Activated T-cell treated with anti-CD3 and anti-CD28 coated beads, Interleukin-2, amount 50 U/mL, for 24 hours (primary cell): ENCODE results near the gene EFCC1.
"Not testable (repeated sequence)": the region's sequence is repeated elsewhere in the genome, so short reads cannot be mapped to it uniquely, and the experiment has no call there.

Experiments
- DNase-seq: peaks from one replicate; pipeline ENCODE4 v3.0.0-alpha.2; 2020
- H3K27ac Mint-ChIP-seq: 2 replicates; pipeline ENCODE4 v1.8.0; 2020; ENCODE audit warnings: mild to moderate bottlenecking, mixed read lengths
- H3K27me3 Mint-ChIP-seq: 2 replicates; pipeline ENCODE4 v1.8.0; 2020; ENCODE audit warnings: mixed read lengths
- H3K36me3 Mint-ChIP-seq: 2 replicates; pipeline ENCODE4 v1.8.0; 2020; ENCODE audit warnings: low read depth, mixed read lengths
- H3K4me1 Mint-ChIP-seq: 2 replicates; pipeline ENCODE4 v1.8.0; 2020; ENCODE audit warnings: low read depth, mixed read lengths
- H3K4me3 Mint-ChIP-seq: 2 replicates; pipeline ENCODE4 v1.8.0; 2020; ENCODE audit warnings: mild to moderate bottlenecking, moderate library complexity, mixed read lengths
- H3K9me3 Mint-ChIP-seq: 2 replicates; pipeline ENCODE4 v1.8.0; 2020; ENCODE audit warnings: mixed read lengths

EFCC1 gene

DNA sequence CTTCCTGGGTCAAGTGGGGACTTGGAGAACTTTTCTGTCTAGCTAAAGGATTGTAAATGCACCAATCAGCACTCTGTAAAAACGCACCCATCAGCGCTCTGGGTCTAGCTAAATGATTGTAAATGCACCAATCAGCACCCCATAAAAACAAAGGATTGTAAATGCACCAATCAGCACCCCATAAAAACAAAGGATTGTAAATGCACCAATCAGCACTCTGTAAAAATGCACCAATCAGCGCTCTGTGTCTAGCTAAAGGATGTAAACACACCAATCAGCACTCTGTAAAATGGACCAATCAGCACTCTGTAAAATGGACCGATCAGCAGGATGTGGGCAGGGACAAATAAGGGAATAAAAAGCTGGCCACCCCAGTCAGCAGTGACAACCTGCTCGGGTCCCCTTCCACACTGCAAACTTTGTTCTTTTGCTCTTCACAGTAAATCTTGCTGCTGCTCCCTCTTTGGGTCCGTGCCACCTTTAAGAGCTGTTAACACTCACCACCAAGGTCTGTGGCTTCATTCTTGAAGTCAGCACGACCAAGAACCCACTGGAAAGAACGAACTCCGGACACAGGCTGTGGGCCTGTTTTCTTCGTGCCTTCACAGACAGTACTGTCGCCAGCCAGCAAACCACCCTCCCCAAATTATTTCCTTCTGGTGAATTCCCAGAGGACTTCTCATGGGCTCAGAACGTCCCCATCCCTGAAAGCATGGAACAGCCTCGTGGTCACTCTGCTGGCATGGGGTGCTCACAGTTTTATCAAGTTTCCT lies 68.4 kb downstream of the EFCC1 start:
- H3K4me1 Mint-ChIP-seq = peaks cover 13% of the 10 kb centered on the region
- H3K9me3 Mint-ChIP-seq, DNase-seq, H3K27ac Mint-ChIP-seq, H3K4me3 Mint-ChIP-seq, H3K36me3 Mint-ChIP-seq, H3K27me3 Mint-ChIP-seq: not testable (repeated sequence)

DNA sequence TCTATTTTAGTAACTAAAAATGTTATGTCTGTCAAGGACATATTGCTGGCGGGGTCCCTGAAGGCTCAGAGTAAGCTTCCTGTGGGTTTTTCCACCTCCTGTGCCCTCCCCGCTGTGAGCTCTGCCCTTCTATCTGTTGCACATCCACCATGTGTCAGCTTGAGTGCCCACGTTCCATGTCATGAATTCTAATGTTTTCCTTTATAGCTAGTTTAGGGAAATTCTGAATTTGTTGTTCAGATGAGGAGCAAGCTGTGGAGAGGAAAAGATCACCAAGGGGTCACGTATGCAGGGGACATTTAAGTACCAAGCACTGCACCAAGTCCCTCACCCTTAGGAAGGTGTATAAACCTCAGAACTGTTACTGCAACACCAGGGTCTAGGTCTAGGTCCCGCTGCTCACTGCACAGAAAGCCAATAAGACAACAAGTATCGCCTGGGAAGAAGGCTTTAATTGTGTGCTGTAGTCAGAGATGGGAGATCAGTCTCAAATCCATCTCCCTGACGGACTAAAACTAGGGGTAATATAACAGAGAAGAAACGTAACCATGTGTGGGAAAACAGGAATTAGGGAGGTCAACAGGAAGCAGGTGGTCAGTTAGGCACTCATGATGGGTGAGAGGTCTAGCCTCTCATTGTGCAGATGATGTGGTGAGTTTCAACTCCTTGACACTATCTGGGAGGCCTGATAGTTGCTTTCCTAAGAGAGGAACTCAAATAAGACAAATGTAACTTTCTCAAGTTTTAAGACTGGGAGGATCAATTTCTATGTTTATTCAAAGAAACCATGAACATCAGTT lies 69.2 kb downstream of the EFCC1 start:
- no peaks in the 10 kb centered on the region for H3K36me3 Mint-ChIP-seq
- no peak overlapping the region for H3K4me3 Mint-ChIP-seq
- no peaks in the 10 kb centered on the region for H3K9me3 Mint-ChIP-seq
- no peak for DNase-seq
- H3K27me3 Mint-ChIP-seq = peaks cover 8% of the 10 kb centered on the region
- no peak overlapping the region for H3K27ac Mint-ChIP-seq
- H3K4me1 Mint-ChIP-seq = peaks cover 13% of the 10 kb centered on the region

DNA sequence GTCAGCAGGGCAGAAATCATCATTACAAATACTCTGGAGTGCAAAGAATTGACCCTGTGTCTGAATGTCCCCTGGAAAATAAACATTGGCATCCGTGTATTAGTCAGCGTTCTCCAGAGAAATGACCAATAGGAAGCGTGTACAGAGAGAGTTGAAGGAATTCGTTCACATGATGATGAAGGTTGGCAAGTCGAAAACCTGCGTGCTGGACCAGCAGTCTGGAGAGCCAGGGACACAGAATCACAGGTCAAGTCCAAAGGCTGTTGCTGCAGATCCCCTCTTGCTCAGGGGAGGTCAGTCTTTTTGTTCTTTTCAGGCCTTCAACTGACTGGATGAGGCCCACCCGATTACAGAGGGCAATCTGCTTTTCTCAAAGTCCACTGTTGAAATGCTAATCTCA lies 76.1 kb downstream of the EFCC1 start:
- no peak for DNase-seq

DNA sequence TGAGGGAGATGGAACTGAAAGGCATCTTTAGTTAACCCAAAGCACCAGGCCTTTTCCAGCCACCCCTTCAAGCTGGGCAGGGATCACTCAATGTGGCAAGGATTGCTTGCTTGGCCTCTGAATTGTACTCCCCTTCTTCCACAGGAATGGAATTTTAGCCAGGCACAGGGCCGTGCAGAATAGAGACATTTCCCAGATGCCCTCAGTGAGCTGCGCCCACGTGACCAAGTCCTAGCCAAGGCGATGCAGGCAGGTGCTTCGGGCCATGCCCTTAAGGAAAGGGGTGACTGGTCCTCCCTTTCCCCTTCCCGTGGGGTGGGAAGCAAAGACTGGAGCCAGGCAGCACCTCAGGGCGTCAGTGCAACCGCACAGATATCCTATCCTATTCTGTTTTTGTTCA lies 77.4 kb downstream of the EFCC1 start:
- H3K27me3 Mint-ChIP-seq = no peaks in the 10 kb centered on the region
- no peaks in the 10 kb centered on the region for H3K9me3 Mint-ChIP-seq
- DNase-seq = no peak
- peaks cover 7% of the 10 kb centered on the region for H3K4me1 Mint-ChIP-seq
- no peaks in the 10 kb centered on the region for H3K36me3 Mint-ChIP-seq
- H3K27ac Mint-ChIP-seq = no peak overlapping the region
- H3K4me3 Mint-ChIP-seq = no peak overlapping the region

More for the DNA sequence above, 76.1 kb downstream of the EFCC1 start:
- H3K27me3 Mint-ChIP-seq = no peaks in the 10 kb centered on the region
- H3K4me3 Mint-ChIP-seq = no peak overlapping the region
- H3K36me3 Mint-ChIP-seq = no peaks in the 10 kb centered on the region
- H3K27ac Mint-ChIP-seq = no peak overlapping the region
- peaks cover 7% of the 10 kb centered on the region for H3K4me1 Mint-ChIP-seq
- no peaks in the 10 kb centered on the region for H3K9me3 Mint-ChIP-seq

DNA sequence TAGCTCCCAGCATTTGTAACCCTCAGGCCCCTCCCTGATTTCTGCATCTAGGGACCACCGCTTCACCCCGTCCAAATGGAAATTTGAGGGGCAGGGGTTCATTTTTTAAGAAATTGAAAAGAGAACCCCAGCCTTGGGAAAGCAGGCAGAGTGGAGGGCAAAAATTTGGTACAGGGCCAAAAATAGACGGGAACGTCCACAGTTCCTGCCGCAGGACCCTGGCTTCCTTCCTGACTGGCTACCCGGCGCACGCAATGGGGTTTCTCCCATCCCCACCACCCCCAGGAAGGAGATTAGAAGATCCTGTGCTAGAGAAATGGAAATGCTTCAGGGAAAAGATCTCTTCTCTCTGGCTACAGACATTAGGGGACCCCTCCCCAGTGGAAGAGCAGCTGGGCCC lies 80.4 kb downstream of the EFCC1 start:
- Mint-ChIP-seq H3K9me3 (no peaks in the 10 kb centered on the region), H3K4me3 (no peak overlapping the region), H3K27me3 (no peaks in the 10 kb centered on the region), H3K36me3 (no peaks in the 10 kb centered on the region), H3K27ac (no peak overlapping the region), H3K4me1 (peaks cover 7% of the 10 kb centered on the region)
- no peak for DNase-seq

DNA sequence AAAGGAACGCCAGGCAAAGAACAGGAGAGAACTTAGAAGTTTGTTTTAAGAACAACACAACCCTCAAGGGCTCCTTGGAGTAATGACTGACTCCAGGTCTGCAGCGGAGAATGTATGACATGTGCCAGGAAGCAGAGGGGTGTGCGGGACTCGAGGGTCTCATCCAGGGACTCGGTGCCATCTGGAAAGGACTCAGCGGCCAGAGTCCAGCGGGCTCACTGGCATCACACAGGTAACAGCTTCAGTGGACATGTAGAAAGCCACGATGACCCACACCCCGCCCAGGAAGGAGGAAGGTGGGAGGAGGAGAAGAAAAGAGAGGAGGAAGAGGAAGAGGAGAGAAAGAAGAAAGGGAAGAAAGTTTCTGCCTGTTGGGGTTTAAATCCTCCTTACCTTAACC lies 80.9 kb downstream of the EFCC1 start:
- Mint-ChIP-seq H3K4me3 (no peak overlapping the region), H3K27ac (no peak overlapping the region), H3K9me3 (no peaks in the 10 kb centered on the region), H3K36me3 (no peaks in the 10 kb centered on the region), H3K4me1 (peaks cover 7% of the 10 kb centered on the region), H3K27me3 (no peaks in the 10 kb centered on the region)
- DNase-seq = no peak

DNA sequence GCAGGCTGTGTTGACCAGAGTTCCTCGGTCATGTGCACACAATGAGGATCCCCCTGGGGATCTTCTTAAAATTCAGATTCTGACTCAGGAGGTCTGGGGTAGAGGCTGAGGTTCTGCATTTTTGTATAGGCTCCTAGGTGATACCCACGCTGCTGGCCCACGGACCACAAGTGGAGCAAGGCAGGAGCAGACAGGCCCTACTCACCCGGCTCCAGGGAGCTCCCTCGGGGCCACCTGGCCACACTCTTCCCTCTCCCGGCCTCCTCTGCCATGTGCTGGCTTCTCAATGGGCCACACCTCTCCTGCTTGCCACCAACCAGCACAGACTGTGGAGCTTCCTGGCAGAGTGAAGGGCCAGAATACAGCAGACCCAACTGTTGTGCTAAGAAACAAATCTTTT lies 83.4 kb downstream of the EFCC1 start:
- no peak for DNase-seq
- H3K4me3 Mint-ChIP-seq = no peak overlapping the region
- no peaks in the 10 kb centered on the region for H3K36me3 Mint-ChIP-seq
- H3K27me3 Mint-ChIP-seq = no peaks in the 10 kb centered on the region
- H3K4me1 Mint-ChIP-seq = peaks cover 7% of the 10 kb centered on the region
- no peak overlapping the region for H3K27ac Mint-ChIP-seq
- H3K9me3 Mint-ChIP-seq = no peaks in the 10 kb centered on the region

DNA sequence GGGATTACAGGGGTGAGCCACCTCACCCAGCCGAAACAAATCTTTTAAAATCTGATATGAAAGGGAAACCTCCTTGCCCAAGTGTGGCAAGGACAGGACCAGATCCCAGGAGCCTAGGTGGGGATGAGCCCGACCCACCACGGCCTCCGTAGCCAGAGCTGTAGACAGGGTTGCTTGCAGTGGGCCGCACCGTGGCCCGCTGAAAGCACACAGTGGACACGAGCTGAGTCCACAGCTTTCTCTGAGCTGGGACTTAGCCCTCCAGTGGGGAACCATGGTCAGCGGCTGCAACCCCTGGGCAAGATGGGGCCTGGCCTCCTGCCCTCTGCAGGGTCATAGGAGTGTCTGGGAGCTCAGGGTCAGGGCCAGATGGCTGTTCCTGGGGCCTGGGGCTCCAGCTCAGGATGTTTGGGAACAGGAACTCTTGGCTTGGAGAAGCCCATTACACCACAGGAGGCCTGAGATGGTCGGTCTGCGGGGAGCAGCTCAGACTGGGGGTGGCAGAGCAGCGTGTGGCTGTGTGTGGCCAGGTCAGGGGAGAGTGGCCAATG lies 84.1 kb downstream of the EFCC1 start:
- H3K36me3 Mint-ChIP-seq = no peaks in the 10 kb centered on the region
- H3K27ac Mint-ChIP-seq = no peak overlapping the region
- H3K27me3 Mint-ChIP-seq = no peaks in the 10 kb centered on the region
- no peak overlapping the region for H3K4me3 Mint-ChIP-seq
- DNase-seq = no peak
- peaks cover 7% of the 10 kb centered on the region for H3K4me1 Mint-ChIP-seq
- no peaks in the 10 kb centered on the region for H3K9me3 Mint-ChIP-seq

DNA sequence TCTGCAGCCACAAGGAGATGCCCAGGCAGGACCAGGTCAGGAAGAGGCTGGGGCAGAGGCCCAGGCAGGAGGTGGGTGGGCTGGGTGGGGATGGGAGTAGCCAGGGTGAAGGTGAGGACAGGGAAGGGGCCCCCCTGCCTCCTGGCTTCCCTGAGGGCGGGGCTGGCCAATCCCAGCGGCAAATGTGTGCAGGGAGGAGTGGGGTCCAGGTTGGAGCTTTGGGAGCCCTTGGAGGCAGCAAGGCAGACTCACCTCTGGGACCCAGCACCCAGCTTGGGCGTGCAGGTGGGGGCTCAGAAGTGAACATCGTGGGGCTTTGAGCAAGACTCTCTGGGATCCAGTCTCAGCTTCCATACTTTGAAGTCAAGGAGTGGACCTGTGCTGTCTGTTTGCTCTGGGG lies 84.7 kb downstream of the EFCC1 start:
- no peaks in the 10 kb centered on the region for H3K36me3 Mint-ChIP-seq
- H3K9me3 Mint-ChIP-seq = no peaks in the 10 kb centered on the region
- DNase-seq = no peak
- H3K4me3 Mint-ChIP-seq = no peak overlapping the region
- H3K4me1 Mint-ChIP-seq = peaks cover 7% of the 10 kb centered on the region
- H3K27ac Mint-ChIP-seq = no peak overlapping the region
- H3K27me3 Mint-ChIP-seq = no peaks in the 10 kb centered on the region

DNA sequence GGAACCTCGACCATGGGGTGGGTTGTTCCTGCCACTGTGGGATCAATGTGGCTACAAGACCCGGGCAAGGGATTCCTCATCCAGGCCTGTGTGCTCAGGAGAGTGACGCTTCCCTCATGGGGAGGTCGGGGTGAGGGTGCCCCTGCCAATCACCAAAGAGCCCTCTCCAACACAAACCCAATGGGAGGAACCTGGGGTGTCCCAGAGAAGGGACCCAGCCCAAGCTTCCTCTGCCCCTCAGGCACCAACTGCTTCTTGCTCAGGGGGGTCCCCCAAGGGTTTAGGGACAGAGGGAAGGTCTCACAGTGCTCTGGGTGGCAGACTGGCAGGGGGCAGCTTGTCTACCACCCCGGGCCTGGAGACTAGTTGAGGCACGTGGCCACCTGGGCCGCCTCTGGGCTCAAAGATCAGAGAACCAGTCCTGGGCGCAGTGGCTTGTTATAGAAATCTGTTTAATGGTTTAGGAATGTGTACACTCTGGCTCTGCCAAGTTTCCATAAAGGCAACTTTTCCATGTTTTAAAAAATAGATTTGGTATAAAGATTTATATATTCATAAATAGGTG lies 86.1 kb downstream of the EFCC1 start:
- H3K36me3 Mint-ChIP-seq = peaks cover 12% of the 10 kb centered on the region
- H3K4me1 Mint-ChIP-seq = no peaks in the 10 kb centered on the region
- H3K9me3 Mint-ChIP-seq = no peaks in the 10 kb centered on the region
- no peak for DNase-seq
- no peaks in the 10 kb centered on the region for H3K27me3 Mint-ChIP-seq
- no peak overlapping the region for H3K27ac Mint-ChIP-seq
- H3K4me3 Mint-ChIP-seq = no peak overlapping the region

DNA sequence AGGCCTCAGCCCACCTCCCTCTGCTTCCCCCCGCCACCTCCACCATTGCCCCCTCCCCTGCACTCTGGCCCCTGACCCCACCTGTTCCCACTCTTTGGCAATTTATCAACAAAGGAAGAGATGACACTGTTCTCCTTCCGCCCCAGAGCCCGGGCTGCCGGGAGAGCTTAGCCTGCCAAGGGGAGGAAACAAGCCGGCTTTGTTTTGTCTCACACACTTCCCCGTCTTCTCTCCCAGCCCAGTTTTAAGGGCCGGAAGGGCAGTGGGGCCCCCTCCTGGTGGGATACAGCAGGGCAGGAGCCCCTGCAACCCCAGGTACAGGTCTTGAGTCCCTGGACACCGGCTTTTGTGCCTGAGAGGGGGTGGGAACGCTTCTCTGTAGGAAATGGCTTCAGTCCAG lies 86.8 kb downstream of the EFCC1 start:
- peaks cover 14% of the 10 kb centered on the region for H3K36me3 Mint-ChIP-seq
- not testable (repeated sequence) for H3K9me3 Mint-ChIP-seq, H3K4me3 Mint-ChIP-seq, H3K4me1 Mint-ChIP-seq, H3K27ac Mint-ChIP-seq, DNase-seq, H3K27me3 Mint-ChIP-seq

DNA sequence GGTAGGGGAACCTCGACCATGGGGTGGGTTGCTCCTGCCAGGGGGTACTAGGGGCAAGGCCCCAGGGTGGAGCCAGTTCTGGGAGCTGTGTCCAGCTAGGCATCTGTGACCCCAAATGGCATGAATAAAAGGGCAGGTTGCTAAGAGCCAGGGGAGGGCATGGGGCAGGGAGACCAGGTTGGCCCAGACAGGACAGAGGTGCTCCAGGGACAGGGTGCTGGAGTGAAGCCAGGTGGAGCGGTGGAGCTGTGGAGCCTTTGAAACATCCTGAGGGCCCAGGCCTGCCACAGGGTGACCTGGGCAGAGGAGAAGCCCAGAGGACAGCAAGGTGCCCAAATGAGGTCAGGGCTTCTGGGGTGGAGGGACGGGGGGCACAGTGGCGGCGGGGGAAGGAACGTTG lies 87.2 kb downstream of the EFCC1 start:
- H3K27me3 Mint-ChIP-seq, H3K27ac Mint-ChIP-seq, H3K4me1 Mint-ChIP-seq, H3K4me3 Mint-ChIP-seq, H3K9me3 Mint-ChIP-seq, DNase-seq: not testable (repeated sequence)
- H3K36me3 Mint-ChIP-seq = peaks cover 15% of the 10 kb centered on the region
